ENCODE measurements around the gene CALCR.
A peak's percentile ranks its signal among the peaks of the same experiment; 100 is the strongest.
"Not testable (repeated sequence)": the region's sequence is repeated elsewhere in the genome, so short reads cannot be mapped to it uniquely, and the experiment has no call there.

The CALCR gene

GRCh38 chr7:93559639-93560491 is 14.7 kb downstream of the CALCR start:
- no peak for DNase-seq

- DNase-seq: no peak
Measured at GRCh38 chr7:93558705-93559614, 15.6 kb downstream of the CALCR start.

GRCh38 chr7:93551931-93552330 is 22.6 kb downstream of the CALCR start:
- no peak for DNase-seq

GRCh38 chr7:93551063-93551895 is 23.2 kb downstream of the CALCR start:
- no peak for DNase-seq

- no peak for DNase-seq
Measured at GRCh38 chr7:93547716-93548115, 26.8 kb downstream of the CALCR start.

- no peak for DNase-seq
Measured at GRCh38 chr7:93544691-93545090, 29.8 kb downstream of the CALCR start.

- DNase-seq: no peak
Measured at GRCh38 chr7:93538061-93538460, 36.5 kb downstream of the CALCR start.

GRCh38 chr7:93535616-93536015 is 38.9 kb downstream of the CALCR start:
- no peak for DNase-seq

- no peak for DNase-seq
Measured at GRCh38 chr7:93530701-93531100, 43.8 kb downstream of the CALCR start.

GRCh38 chr7:93516834-93517233 is 57.7 kb downstream of the CALCR start:
- DNase-seq: no peak

GRCh38 chr7:93515144-93515543 is 59.4 kb downstream of the CALCR start:
- DNase-seq: no peak

- DNase-seq: no peak
Measured at GRCh38 chr7:93509303-93509702, 65.2 kb downstream of the CALCR start.

- DNase-seq: no peak
Measured at GRCh38 chr7:93503088-93503487, 71.4 kb downstream of the CALCR start.

- not testable (repeated sequence) for DNase-seq
Measured at GRCh38 chr7:93491860-93492259, 82.7 kb downstream of the CALCR start.

- DNase-seq: no peak
Measured at GRCh38 chr7:93476491-93477344, 97.8 kb downstream of the CALCR start.

- no peak for DNase-seq
Measured at GRCh38 chr7:93475811-93476210, 98.7 kb downstream of the CALCR start.

GRCh38 chr7:93471456-93471855 is 103.1 kb downstream of the CALCR start:
- DNase-seq: no peak

- no peak for DNase-seq
Measured at GRCh38 chr7:93463764-93464163, 110.8 kb downstream of the CALCR start.

GRCh38 chr7:93461350-93461749 is 113.2 kb downstream of the CALCR start:
- peak; percentile 14 for DNase-seq

GRCh38 chr7:93453262-93453661 is 121.3 kb downstream of the CALCR start:
- DNase-seq: no peak

GRCh38 chr7:93448176-93448575 is 126.3 kb downstream of the CALCR start:
- no peak for DNase-seq

GRCh38 chr7:93447509-93447908 is 127.0 kb downstream of the CALCR start:
- no peak for DNase-seq

All from NCI-H1092 (cell line).